IgD-negative memory B cell (primary cell): ENCODE results near the gene TEX2. TPM values are rescaled to one million over a fixed set of nuclear protein-coding genes. Genes with fewer than 3 reads are reported as not detected.
"Not testable (repeated sequence)": the region's sequence is repeated elsewhere in the genome, so short reads cannot be mapped to it uniquely, and the experiment has no call there.

Experiments used
- H3K27ac Mint-ChIP-seq, 3 donors: one replicate each; pipeline ENCODE4 v1.8.0; 2020 to 2022; ENCODE audit warnings: mild to moderate bottlenecking in 3 of 3, mixed read lengths in 3 of 3, moderate library complexity in 1 of 3
- H3K27me3 Mint-ChIP-seq: one replicate; pipeline ENCODE4 v1.8.0; 2021; ENCODE audit warnings: mixed read lengths
- H3K36me3 Mint-ChIP-seq: one replicate; pipeline ENCODE4 v1.8.0; 2020; ENCODE audit warnings: mild to moderate bottlenecking, mixed read lengths
- H3K4me1 Mint-ChIP-seq, 3 donors: one replicate each; pipeline ENCODE4 v1.8.0; 2020 to 2022; ENCODE audit warnings: mixed read lengths in 3 of 3, mild to moderate bottlenecking in 1 of 3
- H3K4me3 Mint-ChIP-seq, 4 donors: one replicate each; pipeline ENCODE4 v1.8.0; 2020 to 2022; ENCODE audit warnings: mild to moderate bottlenecking in 4 of 4, mixed read lengths in 4 of 4, moderate library complexity in 3 of 4
- H3K9me3 Mint-ChIP-seq, 3 donors: one replicate each; pipeline ENCODE4 v1.8.0; 2020 to 2021; ENCODE audit warnings: mixed read lengths in 3 of 3, mild to moderate bottlenecking in 1 of 3
- polyA plus RNA-seq: library from polyadenylated mRNA; unstranded; fragments of 300-500 nt; fragmentation: Illumina TruSeq; gene quantifications from one replicate; pipeline ENCODE4 v1.2.3, GENCODE V29; 2021

The TEX2 gene
- polyA plus RNA-seq, 1 donor from 2014 or later = 2.8 TPM

- no peak overlapping the region for H3K4me3 Mint-ChIP-seq
- no peaks in the 10 kb centered on the region for H3K27me3 Mint-ChIP-seq
- H3K4me1 Mint-ChIP-seq = no peaks in the 10 kb centered on the region
- peaks cover 3% of the 10 kb centered on the region for H3K36me3 Mint-ChIP-seq
- no peak overlapping the region for H3K27ac Mint-ChIP-seq
- peaks cover 0 to 5% (median 1%) of the 10 kb centered on the region in 3 donors for H3K9me3 Mint-ChIP-seq
Observed at GRCh38 chr17:64180089-64181073, 82.7 kb downstream of the TEX2 start.

DNA sequence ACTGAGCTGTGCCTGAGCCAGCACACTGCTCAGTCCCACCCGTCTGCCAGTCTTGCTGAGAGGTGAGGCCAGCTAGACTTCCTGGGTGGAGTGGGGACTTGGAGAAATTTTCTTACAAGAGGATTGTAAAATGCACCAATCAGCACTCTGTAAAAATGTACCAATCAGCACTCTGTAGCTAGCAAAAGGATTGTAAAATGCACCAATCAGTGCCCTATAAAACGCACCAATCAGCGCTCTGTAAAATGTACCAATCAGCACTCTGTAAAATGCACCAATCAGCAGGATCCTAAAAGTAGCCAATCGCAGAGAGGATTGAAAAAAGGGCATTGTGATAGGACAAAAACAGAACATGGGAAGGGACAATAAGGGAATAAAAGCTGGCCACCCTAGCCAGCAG lies 84.0 kb downstream of the TEX2 start:
- H3K27ac Mint-ChIP-seq, H3K27me3 Mint-ChIP-seq, H3K9me3 Mint-ChIP-seq, H3K4me1 Mint-ChIP-seq, H3K36me3 Mint-ChIP-seq, H3K4me3 Mint-ChIP-seq: not testable (repeated sequence)

GRCh38 chr17:64178011-64178825 lies 84.8 kb downstream of the TEX2 start:
- Mint-ChIP-seq H3K27ac (no peak overlapping the region), H3K27me3 (no peaks in the 10 kb centered on the region), H3K4me1 (no peaks in the 10 kb centered on the region), H3K36me3 (peaks cover 5% of the 10 kb centered on the region), H3K9me3 (peaks cover 0 to 5% (median 1%) of the 10 kb centered on the region in 3 donors), H3K4me3 (peak overlapping the region in 1 of 4 donors; percentile 79)

GRCh38 chr17:64177311-64178010 lies 85.6 kb downstream of the TEX2 start:
- peaks cover 5% of the 10 kb centered on the region for H3K36me3 Mint-ChIP-seq
- no peaks in the 10 kb centered on the region for H3K27me3 Mint-ChIP-seq
- no peaks in the 10 kb centered on the region for H3K4me1 Mint-ChIP-seq
- H3K27ac Mint-ChIP-seq = no peak overlapping the region
- peaks cover 0 to 5% (median 1%) of the 10 kb centered on the region in 3 donors for H3K9me3 Mint-ChIP-seq
- H3K4me3 Mint-ChIP-seq = no peak overlapping the region

- Mint-ChIP-seq H3K27ac (no peak overlapping the region), H3K9me3 (peaks cover 0 to 5% (median 1%) of the 10 kb centered on the region in 3 donors), H3K4me1 (no peaks in the 10 kb centered on the region), H3K36me3 (peaks cover 5% of the 10 kb centered on the region), H3K27me3 (no peaks in the 10 kb centered on the region), H3K4me3 (no peak overlapping the region)
Observed at GRCh38 chr17:64176556-64176955, 86.5 kb downstream of the TEX2 start.

- Mint-ChIP-seq H3K27ac (peak overlapping the region in 1 of 3 donors; percentile 16), H3K9me3 (peaks cover 0 to 5% (median 1%) of the 10 kb centered on the region in 3 donors), H3K4me3 (no peak overlapping the region), H3K36me3 (peaks cover 9% of the 10 kb centered on the region), H3K4me1 (no peaks in the 10 kb centered on the region), H3K27me3 (no peaks in the 10 kb centered on the region)
Observed at GRCh38 chr17:64174686-64175456, 88.2 kb downstream of the TEX2 start.

- Mint-ChIP-seq H3K4me3 (no peak overlapping the region), H3K36me3 (peaks cover 9% of the 10 kb centered on the region), H3K27me3 (no peaks in the 10 kb centered on the region), H3K27ac (no peak overlapping the region), H3K9me3 (no peaks in the 10 kb centered on the region), H3K4me1 (no peaks in the 10 kb centered on the region)
Observed at GRCh38 chr17:64173646-64174045, 89.4 kb downstream of the TEX2 start.

GRCh38 chr17:64172510-64172909 lies 90.5 kb downstream of the TEX2 start:
- no peak overlapping the region for H3K27ac Mint-ChIP-seq
- H3K4me1 Mint-ChIP-seq = no peaks in the 10 kb centered on the region
- no peaks in the 10 kb centered on the region for H3K9me3 Mint-ChIP-seq

GRCh38 chr17:64171041-64171440 lies 92.0 kb downstream of the TEX2 start:
- no peak overlapping the region for H3K27ac Mint-ChIP-seq

More at GRCh38 chr17:64172510-64172909, 90.5 kb downstream of the TEX2 start:
- Mint-ChIP-seq H3K36me3 (peaks cover 12% of the 10 kb centered on the region), H3K27me3 (no peaks in the 10 kb centered on the region), H3K4me3 (no peak overlapping the region)

GRCh38 chr17:64170286-64170685 lies 92.8 kb downstream of the TEX2 start:
- Mint-ChIP-seq H3K27me3 (no peaks in the 10 kb centered on the region), H3K36me3 (peaks cover 9% of the 10 kb centered on the region), H3K4me3 (no peak overlapping the region), H3K4me1 (no peaks in the 10 kb centered on the region), H3K27ac (no peak overlapping the region), H3K9me3 (no peaks in the 10 kb centered on the region)

More at GRCh38 chr17:64171041-64171440, 92.0 kb downstream of the TEX2 start:
- H3K4me3 Mint-ChIP-seq = no peak overlapping the region
- H3K36me3 Mint-ChIP-seq = peaks cover 9% of the 10 kb centered on the region
- H3K27me3 Mint-ChIP-seq = no peaks in the 10 kb centered on the region
- no peaks in the 10 kb centered on the region for H3K4me1 Mint-ChIP-seq
- no peaks in the 10 kb centered on the region for H3K9me3 Mint-ChIP-seq

DNA sequence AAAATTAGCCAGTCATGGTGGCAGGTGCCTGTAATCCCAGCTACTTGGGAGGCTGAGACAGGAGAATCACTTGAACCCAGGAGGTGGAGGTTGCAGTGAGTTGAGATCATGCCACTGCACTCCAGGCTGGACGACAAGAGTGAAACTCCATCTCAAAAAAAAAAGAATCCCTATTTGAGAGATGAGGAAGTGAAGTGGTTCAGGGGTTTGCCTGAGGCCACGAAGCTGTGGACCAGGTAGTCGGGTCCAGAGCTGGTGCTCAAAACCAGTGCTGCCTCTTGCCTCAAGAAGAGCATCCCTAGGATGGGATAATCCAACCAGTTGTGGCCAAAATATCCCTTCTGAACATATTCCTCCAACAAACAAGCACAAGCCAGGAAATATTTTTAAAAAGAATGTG lies 95.4 kb downstream of the TEX2 start:
- Mint-ChIP-seq H3K27ac (peak overlapping the region in 1 of 3 donors; percentile 54), H3K36me3 (peaks cover 11% of the 10 kb centered on the region)
- not testable (repeated sequence) for H3K4me1 Mint-ChIP-seq, H3K9me3 Mint-ChIP-seq, H3K4me3 Mint-ChIP-seq, H3K27me3 Mint-ChIP-seq

GRCh38 chr17:64166876-64167275 lies 96.2 kb downstream of the TEX2 start:
- no peaks in the 10 kb centered on the region for H3K4me1 Mint-ChIP-seq
- H3K4me3 Mint-ChIP-seq = no peak overlapping the region
- no peaks in the 10 kb centered on the region for H3K9me3 Mint-ChIP-seq
- H3K36me3 Mint-ChIP-seq = peaks cover 11% of the 10 kb centered on the region
- no peaks in the 10 kb centered on the region for H3K27me3 Mint-ChIP-seq
- H3K27ac Mint-ChIP-seq = no peak overlapping the region

GRCh38 chr17:64165347-64165746 lies 97.7 kb downstream of the TEX2 start:
- peaks cover 10% of the 10 kb centered on the region for H3K36me3 Mint-ChIP-seq
- no peak overlapping the region for H3K27ac Mint-ChIP-seq
- no peaks in the 10 kb centered on the region for H3K27me3 Mint-ChIP-seq

DNA sequence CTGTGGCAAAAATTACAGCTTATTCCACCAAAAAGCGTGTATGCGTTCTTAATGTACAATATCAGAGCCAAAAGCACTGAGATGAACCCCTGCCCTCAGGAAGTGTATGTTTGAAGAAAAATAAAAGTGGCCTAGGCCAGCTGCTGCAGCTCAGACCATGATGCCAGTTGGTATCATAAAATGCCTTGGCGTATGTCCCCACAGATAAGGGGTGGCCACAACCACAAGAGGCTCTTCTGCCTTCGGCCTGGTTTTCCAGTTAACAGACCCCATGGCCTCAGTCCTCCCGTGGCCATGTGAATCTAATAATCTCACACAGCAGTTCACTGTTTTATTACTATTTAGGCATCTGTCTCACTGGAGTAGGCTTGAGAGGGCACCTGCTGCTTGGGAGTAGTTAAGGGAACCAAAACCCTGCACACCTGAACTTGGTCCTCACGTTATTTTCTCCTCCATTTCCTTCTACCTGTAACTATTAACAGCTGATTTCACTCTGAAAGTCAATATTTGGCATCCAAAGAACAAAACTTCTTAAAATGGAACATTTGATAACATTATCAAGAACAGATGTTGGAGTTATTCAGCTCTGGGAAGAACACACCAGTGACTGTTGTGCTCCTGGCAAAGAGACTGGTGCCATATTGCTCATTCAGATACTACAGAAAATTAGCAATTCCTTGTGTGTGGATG lies 98.3 kb downstream of the TEX2 start:
- no peaks in the 10 kb centered on the region for H3K4me1 Mint-ChIP-seq
- H3K27me3 Mint-ChIP-seq = no peaks in the 10 kb centered on the region
- H3K36me3 Mint-ChIP-seq = peaks cover 8% of the 10 kb centered on the region
- no peak overlapping the region for H3K27ac Mint-ChIP-seq
- no peaks in the 10 kb centered on the region for H3K9me3 Mint-ChIP-seq
- no peak overlapping the region for H3K4me3 Mint-ChIP-seq

More at GRCh38 chr17:64165347-64165746, 97.7 kb downstream of the TEX2 start:
- no peaks in the 10 kb centered on the region for H3K9me3 Mint-ChIP-seq
- H3K4me3 Mint-ChIP-seq = no peak overlapping the region
- no peaks in the 10 kb centered on the region for H3K4me1 Mint-ChIP-seq
